Smooth muscle cell (in vitro differentiated cells): ENCODE results near the gene RSPO1. TPM values are rescaled to one million over a fixed set of nuclear protein-coding genes. Genes with fewer than 3 reads are reported as not detected.

Experiments
- DNase-seq: peaks from one replicate; lab custom pipeline; 2025; ENCODE audit not compliant: unreplicated experiment; lab: John Stamatoyannopoulos, UW
- H2AFZ ChIP-seq: fragments of 200-600 bp; sonication (generic); 2 replicates; pipeline ENCODE4 v1.6.0; 2016; ENCODE audit warnings: antibody characterized with exemption, low read depth, mild to moderate bottlenecking
- H3F3A ChIP-seq: fragments of 200-600 bp; sonication (generic); 2 replicates; pipeline ENCODE4 v1.6.0; 2017; ENCODE audit warnings: antibody characterized with exemption, low read depth
- H3K27ac ChIP-seq: fragments of 200-600 bp; sonication (generic); 2 replicates; pipeline ENCODE4 v1.5.1; 2016; ENCODE audit warnings: low read depth, mild to moderate bottlenecking
- H3K27me3 ChIP-seq: fragments of 200-600 bp; sonication (generic); 2 replicates; pipeline ENCODE4 v1.6.1; 2016; ENCODE audit warnings: low read depth, mild to moderate bottlenecking
- H3K36me3 ChIP-seq: fragments of 200-600 bp; sonication (generic); 2 replicates; pipeline ENCODE4 v1.5.1; 2016; ENCODE audit warnings: low read depth
- H3K4me1 ChIP-seq: fragments of 200-600 bp; sonication (generic); 2 replicates; pipeline ENCODE4 v1.5.1; 2016; ENCODE audit warnings: low read depth
- H3K4me2 ChIP-seq: fragments of 200-600 bp; sonication (generic); 2 replicates; pipeline ENCODE4 v1.6.0; 2016; ENCODE audit warnings: mild to moderate bottlenecking
- H3K4me3 ChIP-seq: fragments of 200-600 bp; sonication (generic); 2 replicates; pipeline ENCODE4 v1.5.1; 2016; ENCODE audit warnings: mild to moderate bottlenecking
- H3K79me2 ChIP-seq: fragments of 200-600 bp; sonication (generic); 2 replicates; pipeline ENCODE4 v1.6.0; 2016; ENCODE audit warnings: low read depth, mild to moderate bottlenecking
- H3K9ac ChIP-seq: fragments of 200-600 bp; sonication (generic); 2 replicates; pipeline ENCODE4 v1.6.0; 2016; ENCODE audit warnings: low read depth
- H3K9me3 ChIP-seq: fragments of 200-600 bp; sonication (generic); replicated peaks from 2 replicates; pipeline ENCODE4 v1.5.1; 2016; ENCODE audit warnings: low read depth
- H4K20me1 ChIP-seq: fragments of 200-600 bp; sonication (generic); 2 replicates; pipeline ENCODE4 v1.6.0; 2016; ENCODE audit warnings: low read depth
- WGBS: methylation state at CpG from one replicate; pipeline ENCODE4 v1.1.7; 2016; ENCODE audit warnings: low lambda C conversion rate; 5-methylcytosine and 5-hydroxymethylcytosine counted together
- polyA plus RNA-seq: library from polyadenylated mRNA; unstranded; fragments of >200 nt; fragmentation: Nextera tagmentation; extraction: Ambion mirVana; gene quantifications from 2 replicates; pipeline ENCODE4 v1.2.1, GENCODE V29; 2016
- total RNA-seq: library from RNA; depleted of rRNA; stranded (reverse); fragments of >200 nt; gene quantifications from 2 replicates; pipeline ENCODE4 v1.2.3, GENCODE V29; 2014
- TF ChIP-seq, protein P1 (sequence below): fragments of 200-600 bp; sonication (generic); IDR thresholded peaks from 2 replicates; pipeline ENCODE4 v1.5.1; 2017; ENCODE audit warnings: borderline replicate concordance, mild to moderate bottlenecking, antibody characterized with exemption; ENCODE audit not compliant: insufficient read depth, poor library complexity, severe bottlenecking

Gene RSPO1
- total and polyA plus RNA-seq, 2 experiments from 2014 or later: not detected

DNA sequence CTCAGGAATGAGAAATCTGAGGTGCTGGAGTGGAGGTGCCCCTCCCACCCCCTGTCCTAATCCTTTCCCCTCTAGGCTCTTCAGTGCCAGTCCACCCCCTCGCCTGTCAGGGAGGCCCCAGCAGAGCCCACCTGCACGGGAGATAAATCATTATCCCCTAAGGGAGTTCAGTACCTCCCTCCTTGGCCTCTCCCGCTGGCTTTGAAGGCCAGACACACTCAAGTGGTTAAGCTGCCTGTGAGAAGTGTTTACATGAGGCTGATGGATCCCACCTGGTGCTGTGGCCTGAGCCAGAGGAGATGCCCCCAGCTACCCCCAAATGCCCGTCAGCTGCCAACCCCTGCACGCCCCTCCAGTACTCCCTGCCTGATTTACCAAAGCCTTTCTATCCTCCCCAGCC lies 3.7 kb downstream of the RSPO1 start:
- Histone ChIP-seq H3K27me3 (peaks cover 100% of the 10 kb centered on the region), H3K4me1 (peaks cover 18% of the 10 kb centered on the region)

DNA sequence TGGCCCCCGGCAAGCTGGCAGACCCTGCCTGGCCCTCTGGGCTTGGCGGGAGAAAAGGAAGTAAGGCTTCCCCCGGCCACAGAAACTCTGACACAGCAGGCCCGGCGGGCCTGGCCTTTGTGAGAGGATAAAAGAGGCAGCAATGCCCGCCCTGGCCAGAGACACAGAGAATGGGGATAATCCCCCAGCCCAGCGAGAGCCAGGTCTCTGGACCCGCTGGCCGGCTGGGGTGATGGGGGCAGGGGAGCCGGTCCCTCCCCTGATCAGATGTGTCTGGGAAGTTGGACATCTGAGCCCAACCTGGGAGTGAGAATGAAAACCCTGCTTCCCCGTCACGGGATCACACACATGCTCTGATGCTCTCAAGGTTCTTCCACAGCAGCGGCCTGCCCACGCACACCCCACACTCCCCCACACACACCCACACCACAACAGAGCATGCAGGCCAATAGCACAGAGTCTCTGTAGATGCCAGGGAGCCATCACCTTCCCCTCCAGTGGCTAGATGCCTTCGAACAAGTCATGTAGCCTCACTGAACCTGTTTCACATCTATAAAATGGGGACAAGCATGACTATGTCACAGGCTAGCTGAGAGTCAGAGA lies 4.2 kb downstream of the RSPO1 start:
- Histone ChIP-seq H3K9ac (no peak overlapping the region), H3K4me2 (no peak overlapping the region), H3K36me3 (no peaks in the 10 kb centered on the region), H3K27me3 (peaks cover 98% of the 10 kb centered on the region), H3K4me1 (peaks cover 18% of the 10 kb centered on the region), H3K4me3 (no peak overlapping the region), H3K27ac (no peak overlapping the region), H3K9me3 (no peaks in the 10 kb centered on the region), H2AFZ (no peak overlapping the region), H3F3A (no peaks in the 10 kb centered on the region), H3K79me2 (no peaks in the 10 kb centered on the region), H4K20me1 (no peaks in the 10 kb centered on the region)
- DNase-seq: no peak
- TF ChIP-seq, protein P1, sequence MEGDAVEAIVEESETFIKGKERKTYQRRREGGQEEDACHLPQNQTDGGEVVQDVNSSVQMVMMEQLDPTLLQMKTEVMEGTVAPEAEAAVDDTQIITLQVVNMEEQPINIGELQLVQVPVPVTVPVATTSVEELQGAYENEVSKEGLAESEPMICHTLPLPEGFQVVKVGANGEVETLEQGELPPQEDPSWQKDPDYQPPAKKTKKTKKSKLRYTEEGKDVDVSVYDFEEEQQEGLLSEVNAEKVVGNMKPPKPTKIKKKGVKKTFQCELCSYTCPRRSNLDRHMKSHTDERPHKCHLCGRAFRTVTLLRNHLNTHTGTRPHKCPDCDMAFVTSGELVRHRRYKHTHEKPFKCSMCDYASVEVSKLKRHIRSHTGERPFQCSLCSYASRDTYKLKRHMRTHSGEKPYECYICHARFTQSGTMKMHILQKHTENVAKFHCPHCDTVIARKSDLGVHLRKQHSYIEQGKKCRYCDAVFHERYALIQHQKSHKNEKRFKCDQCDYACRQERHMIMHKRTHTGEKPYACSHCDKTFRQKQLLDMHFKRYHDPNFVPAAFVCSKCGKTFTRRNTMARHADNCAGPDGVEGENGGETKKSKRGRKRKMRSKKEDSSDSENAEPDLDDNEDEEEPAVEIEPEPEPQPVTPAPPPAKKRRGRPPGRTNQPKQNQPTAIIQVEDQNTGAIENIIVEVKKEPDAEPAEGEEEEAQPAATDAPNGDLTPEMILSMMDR: no peak
- 59% methylated on average over 15 of the region's 15 CpGs for WGBS

More for the DNA sequence above, 3.7 kb downstream of the RSPO1 start:
- no peak overlapping the region for H3K4me2 ChIP-seq
- no peaks in the 10 kb centered on the region for H3F3A ChIP-seq
- no peaks in the 10 kb centered on the region for H4K20me1 ChIP-seq
- no peak overlapping the region for H3K27ac ChIP-seq
- TF ChIP-seq, protein P1: no peak
- H3K9ac ChIP-seq: no peak overlapping the region
- no peaks in the 10 kb centered on the region for H3K79me2 ChIP-seq
- no peak for DNase-seq
- H2AFZ ChIP-seq: no peak overlapping the region
- H3K36me3 ChIP-seq: no peaks in the 10 kb centered on the region
- no peak overlapping the region for H3K4me3 ChIP-seq
- WGBS: 71% methylated on average over 5 of the region's 5 CpGs
- H3K9me3 ChIP-seq: no peaks in the 10 kb centered on the region

DNA sequence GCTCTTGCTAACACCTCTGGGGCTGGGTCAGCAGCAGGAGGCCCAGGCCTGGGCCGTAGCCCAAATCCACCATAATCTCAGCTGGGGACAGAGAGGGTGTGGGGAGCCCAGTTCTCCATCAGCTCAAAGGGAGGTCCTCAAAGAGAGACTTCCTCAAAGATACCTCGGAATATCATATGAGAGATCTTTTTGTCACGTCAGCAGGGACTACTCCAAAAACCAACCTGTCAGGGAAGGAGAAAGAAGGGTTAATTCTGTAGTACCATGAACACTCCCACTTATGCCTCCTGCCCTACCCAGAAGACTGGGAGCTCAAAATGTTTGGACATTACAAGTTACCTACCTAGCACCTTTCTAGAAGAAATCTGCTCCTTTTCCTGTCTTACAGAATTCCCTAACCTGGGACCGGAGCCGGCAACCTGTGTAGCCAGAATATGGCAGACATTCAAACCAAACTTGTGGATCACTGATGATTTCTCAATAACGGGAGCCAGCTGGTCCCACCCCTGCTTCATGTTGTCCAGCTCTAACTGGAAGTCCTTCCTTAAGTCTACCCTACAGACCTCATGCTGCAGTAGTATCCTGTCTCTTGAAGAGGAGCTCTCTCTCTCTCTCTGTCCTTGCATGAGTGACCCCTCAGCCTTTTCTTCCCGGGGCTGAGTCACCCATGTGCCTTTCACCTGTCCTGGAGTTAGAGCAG lies 4.8 kb downstream of the RSPO1 start:
- Histone ChIP-seq H3K9ac (no peak overlapping the region), H3K4me2 (no peak overlapping the region), H2AFZ (no peak overlapping the region), H3F3A (no peaks in the 10 kb centered on the region), H3K27ac (no peak overlapping the region), H3K79me2 (no peaks in the 10 kb centered on the region), H3K4me3 (no peak overlapping the region), H3K36me3 (no peaks in the 10 kb centered on the region), H3K9me3 (no peaks in the 10 kb centered on the region), H4K20me1 (no peaks in the 10 kb centered on the region), H3K27me3 (peaks cover 97% of the 10 kb centered on the region), H3K4me1 (peaks cover 18% of the 10 kb centered on the region)
- DNase-seq: no peak
- 71% methylated on average over 7 of the region's 7 CpGs for WGBS
- TF ChIP-seq, protein P1: no peak

DNA sequence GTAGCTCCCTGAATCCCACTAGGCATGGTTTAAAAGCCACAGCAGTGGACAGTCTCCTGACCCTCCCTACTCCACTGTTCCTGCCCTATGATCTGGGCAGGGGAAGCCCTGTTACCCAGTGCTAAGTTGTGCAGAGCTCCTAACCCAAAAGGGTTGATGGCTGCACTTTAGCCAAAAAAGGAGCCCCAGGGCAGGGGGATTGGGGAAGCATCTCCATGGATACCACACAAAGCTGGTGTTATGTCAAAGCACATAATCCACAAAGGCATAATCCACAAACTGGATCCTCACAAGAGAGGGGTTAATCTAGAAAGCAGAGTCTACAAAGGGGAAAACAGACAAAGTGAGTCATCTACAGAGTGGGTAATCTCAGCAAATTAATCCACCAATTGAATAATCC lies 5.7 kb downstream of the RSPO1 start:
- TF ChIP-seq, protein P1: no peak
- H2AFZ ChIP-seq: no peak overlapping the region
- H3K79me2 ChIP-seq: no peaks in the 10 kb centered on the region
- H4K20me1 ChIP-seq: no peaks in the 10 kb centered on the region
- H3K36me3 ChIP-seq: no peaks in the 10 kb centered on the region
- no peak for DNase-seq
- no peak overlapping the region for H3K9ac ChIP-seq
- H3K4me3 ChIP-seq: no peak overlapping the region
- H3K9me3 ChIP-seq: no peaks in the 10 kb centered on the region
- no peak overlapping the region for H3K4me2 ChIP-seq
- H3K27me3 ChIP-seq: peaks cover 97% of the 10 kb centered on the region
- no peak overlapping the region for H3K27ac ChIP-seq
- peaks cover 17% of the 10 kb centered on the region for H3K4me1 ChIP-seq
- no peaks in the 10 kb centered on the region for H3F3A ChIP-seq
